ENCODE data around the gene RGS4.
"Not testable (repeated sequence)": the region's sequence is repeated elsewhere in the genome, so short reads cannot be mapped to it uniquely, and the experiment has no call there.

The RGS4 gene

DNA sequence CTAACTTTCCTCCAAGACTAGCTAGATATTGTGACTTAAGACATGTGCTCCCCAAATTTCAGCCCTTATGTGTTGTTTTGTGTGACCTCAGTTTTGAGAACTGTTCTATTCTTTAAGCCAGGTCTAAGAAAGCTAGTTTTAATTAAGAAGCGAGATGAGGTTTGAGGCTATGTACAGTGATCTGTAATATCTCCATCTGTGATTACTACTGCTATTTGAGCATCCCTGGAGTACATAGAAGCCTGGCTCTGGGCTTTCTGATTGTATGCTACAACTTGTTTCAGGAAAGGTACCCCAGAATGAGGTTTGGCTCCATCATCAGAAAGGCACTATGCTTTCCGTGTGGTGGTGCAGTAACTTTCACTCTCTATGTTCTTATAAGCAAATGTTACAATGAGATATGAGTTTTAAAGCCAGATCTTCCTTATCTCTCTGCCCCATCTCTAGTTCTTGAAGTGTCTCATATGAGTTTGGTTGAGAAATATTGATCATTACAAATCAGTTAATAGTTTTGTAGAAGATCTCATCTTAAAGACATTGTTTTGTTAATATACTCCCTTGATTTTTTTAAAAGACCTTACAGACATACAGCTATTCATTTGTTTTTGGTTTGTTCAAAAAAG is 605 bp downstream of the RGS4 start:
- DNase-seq: no peak

DNA sequence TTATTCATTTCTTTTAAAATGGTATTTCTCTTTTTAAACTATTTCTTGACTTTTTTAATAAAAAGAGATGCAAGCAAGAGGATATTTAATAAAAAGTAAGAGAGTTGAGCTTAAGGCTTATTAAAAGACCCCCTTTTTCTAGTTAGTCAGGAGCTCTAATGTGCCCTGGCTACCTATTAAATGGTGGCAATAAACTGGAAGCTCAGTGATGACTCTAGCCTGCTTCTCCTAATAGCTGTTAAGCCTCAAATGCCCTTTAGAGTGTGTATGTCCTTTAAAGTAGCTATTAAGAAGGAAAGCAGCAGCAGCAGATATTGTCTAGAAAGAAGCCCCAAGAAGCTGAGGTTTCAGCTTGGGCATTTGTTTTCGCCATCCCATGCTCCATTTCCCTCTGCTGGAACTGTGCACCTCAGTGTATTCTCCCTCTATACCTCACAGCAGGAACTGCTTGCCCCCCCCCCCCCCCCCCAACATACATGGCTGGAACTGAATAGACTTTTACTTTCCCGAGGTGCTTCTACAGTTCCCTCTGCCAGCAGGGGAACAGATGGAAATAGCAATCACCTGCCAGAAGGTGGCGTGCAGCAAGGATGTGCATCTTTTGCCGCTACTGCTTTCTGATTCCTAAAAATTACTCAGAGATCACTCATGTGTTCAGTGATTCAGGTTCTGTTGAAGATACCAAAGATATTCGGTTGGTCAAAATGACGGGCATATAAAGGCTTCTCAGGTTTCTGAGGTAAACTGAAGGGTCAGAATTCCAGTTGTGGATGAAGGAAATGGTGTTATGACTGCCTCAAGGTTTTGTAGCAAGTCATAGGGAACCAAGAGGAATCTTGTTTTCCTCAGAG is 2.5 kb downstream of the RGS4 start:
- DNase-seq: peak in 1 of 2 experiments; percentile 44

DNA sequence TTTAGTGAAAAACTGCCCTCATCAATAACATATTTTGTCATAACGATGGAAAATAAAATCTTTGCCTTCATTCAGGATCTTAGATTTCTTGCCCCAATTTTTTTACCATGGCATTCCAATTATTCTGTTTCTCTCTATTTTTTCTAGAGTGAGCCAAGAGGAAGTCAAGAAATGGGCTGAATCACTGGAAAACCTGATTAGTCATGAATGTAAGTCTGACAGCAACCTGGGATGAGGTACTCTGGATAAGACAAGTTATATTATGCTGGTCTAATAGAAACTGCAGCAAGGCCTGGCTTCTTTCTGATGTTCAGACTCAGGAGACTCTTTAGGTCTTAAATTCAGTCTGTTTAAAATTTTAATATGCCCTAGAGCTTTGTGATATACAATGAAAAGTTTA is 3.5 kb downstream of the RGS4 start:
- no peak for DNase-seq

DNA sequence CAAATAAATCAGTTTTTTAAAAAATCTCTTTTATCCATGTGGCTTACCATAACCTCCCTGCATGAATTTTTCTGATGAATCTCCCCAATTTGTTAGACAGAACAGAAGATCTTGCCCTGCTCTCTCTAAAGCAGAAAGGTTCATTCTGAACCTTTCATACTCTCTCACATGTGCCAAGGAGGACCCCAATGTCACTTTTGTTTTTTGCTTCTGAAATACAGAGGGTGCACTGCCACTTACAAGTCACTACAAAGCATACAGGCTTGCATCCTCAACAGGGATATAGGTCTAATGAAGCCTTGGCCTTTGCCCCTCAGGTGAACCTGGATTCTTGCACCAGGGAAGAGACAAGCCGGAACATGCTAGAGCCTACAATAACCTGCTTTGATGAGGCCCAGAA is 4.8 kb downstream of the RGS4 start:
- no peak for DNase-seq

DNA sequence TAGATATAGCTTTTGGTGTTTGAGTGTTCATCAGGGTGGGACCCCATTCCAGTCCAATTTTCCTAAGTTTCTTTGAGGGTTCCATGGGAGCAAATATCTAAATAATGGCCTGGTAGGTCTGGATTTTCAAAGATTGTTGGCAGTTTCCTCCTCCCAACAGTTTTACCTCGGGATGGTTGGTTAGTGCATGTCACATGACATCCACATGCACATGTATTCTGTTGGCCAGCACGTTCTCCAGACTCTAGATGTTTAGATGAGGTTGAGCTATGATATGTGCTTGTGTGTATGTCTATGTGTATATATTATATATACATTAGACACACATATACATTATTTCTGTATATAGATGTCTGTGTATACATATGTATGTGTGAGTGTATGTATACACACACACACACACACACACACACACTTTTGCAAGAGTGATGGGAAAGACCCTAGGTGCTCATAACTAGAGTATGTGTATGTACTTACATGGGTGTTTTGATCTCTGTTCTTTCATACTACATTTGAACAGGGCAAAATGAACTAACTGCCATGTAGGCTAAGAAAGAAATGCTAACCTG is 5.6 kb downstream of the RGS4 start:
- no peak for DNase-seq

DNA sequence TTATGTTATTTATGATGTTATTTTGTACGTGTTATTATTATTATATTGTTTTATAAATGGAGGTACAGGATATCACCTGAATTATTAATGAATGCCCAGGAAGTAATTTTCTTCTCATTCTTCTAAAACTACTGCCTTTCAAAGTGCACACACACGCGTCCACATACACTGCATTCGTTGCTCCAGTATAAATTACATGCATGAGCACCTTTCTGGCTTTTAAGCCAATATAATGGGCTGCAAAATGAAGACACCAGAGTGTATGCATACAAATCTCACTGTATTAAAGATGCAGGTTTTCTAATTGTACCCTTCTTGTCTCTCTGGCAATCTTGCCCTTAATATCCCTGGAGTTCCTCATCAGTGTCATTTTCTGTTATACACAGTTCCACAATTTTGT is 6.9 kb downstream of the RGS4 start:
- no peak for DNase-seq

DNA sequence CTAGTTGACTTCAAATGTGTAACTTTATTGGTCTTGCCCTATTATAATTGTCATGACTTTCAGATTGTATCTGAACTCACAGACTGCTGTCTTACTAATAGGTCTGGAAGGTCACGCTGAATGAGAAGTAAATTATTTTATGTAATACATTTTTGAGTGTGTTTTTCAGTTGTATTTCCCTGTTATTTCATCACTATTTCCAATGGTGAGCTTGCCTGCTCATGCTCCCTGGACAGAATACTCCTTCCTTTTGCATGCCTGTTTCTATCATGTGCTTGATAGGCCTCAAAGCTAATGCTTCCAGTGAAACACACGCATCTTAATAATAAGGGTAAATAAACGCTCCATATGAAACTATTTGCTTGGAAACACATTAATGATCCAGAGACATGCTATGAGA is 7.3 kb downstream of the RGS4 start:
- DNase-seq: no peak

DNA sequence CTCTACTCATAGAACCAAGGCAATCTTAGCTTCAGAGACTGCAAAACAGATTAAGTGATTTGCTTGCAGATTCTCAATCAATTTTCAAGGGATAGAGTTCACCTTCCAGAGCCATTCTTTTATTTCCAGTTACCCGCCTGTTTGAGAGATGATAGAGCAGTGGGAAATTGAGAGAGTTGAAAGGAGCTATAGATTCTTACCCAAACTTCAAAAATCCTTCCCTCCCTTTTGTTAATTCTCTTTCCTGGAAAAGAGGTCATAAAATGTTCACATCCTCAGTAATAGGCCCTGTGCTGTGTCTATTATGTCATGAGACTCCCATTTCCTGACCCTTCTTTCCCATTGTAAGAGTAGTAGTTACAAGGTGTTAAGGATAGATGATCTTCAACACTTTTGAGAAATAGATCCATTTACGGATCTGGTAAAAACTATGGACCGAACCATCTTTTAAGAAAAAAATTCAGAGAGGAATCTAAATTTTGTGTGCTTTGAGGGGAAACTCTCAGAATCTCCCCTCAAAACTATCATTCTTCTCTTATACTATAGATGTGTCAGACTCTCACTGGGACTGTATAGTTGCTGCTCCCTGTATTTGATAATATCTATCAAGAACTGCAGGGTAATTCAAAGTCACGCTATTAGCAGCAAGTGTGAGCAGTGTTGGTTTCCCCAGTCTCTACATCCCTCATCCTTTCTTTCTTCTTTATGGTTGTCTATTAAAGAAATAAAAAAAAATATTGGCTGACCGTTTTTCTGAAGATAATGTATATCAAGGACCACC is 8.0 kb downstream of the RGS4 start:
- no peak for DNase-seq

DNA sequence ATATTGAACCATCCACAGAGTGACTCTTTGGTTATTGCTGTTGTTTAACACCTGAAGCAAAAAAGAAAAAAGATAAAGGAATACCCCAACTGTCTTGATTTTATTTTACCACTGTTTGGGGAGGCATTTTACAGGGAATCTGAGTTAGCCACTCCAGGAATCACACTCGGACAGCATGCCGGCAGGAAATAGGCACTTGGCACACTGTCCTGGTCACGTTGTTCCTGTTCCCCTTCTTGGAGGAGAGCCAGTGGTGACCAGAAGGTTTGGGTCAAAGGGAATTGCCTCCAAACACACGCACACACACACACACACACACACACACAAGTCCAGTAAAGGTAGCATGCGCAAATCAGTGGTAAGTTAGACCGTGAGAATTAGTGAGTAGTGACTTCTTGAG is 13.8 kb downstream of the RGS4 start:
- DNase-seq: no peak

DNA sequence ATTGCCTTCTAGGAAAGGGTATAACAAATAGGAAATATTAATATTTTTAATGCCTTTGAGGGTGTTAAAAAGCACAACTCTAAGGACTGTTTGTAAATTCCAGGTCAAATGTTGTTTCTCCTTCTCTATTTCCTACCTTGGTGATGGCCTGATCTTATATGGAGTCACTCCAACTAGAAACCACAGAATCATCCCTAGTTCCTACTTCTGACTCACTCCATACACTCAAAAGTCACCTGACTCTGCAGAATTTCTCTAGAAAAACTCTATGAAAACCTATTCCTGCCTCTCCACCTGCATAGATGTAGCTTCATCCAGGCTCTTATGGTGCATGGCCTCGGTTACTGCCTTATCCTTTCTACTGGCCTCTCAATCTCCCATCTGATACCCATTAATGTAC is 14.5 kb downstream of the RGS4 start:
- DNase-seq: no peak

DNA sequence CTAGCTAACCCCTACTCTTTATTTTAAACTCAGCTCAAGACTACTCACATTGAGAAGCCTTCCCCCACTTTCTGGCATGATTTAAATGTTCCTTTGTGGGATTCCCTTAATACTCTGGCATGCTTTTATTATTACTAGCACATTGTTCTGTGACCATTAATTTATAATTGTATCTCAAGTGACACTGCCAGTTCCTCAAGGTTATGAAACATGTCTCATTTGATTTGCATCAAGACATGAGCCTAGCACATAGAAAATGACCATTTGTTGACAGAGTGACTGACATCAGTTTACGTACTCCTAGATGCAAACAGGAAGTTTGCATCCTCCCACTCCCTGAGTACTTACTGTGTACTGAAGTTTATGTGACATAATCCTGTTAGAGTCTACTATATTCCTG is 15.2 kb downstream of the RGS4 start:
- DNase-seq: no peak

DNA sequence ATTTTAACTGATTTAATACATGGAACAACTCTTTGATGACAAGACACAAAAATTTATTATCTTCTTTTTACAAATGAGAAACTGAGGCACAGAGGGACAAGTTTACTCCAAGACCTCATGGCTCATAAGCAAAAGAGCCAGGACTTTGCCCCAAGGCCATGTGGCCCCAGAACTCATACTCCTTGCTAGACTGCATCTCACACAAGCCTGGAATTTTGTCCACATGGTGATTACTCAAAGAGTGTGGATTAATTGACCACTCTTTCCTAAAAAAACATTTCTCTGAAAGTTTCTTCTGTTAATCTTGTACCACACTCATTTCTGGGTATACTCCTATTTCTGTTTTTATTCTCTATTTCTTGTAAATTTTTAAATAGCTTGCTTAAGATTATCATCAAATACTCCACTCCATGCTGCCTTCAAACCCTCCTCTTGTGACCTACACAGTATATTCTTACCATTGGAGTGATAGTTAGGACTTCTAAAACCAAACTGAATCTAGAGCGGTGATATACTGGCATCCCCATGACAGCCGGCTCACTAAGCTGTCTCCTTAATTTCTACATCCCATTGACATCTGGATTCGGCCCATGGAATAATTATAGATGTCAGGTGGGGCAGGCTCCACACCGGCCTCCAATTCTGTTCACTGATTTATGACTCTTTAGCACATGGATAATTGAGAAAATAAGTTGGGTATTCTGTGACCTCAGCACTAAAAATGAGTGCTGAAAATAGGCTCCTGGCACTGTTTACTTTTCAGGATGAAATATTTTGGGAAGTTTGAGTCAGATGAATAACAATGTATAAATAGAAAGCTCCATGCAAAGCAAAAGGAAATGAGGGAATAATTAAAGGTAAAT is 16.1 kb downstream of the RGS4 start:
- no peak for DNase-seq

DNA sequence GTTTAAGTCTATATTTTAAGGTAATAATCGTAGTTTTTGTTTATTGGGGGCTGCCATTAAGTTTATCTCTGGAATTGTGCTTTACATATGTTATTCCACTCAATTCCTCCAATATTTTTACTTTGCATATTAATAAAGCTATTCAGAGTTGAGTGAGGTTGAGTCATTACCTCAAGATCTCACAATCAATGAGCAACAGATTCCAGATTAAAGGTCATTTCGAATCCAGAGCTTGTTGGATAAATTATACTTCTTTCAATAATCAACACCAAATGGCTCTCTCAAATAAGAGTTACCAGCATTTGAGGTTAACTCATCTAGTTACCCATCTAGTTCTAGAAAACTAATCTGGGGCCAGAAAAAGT is 16.7 kb downstream of the RGS4 start:
- DNase-seq: no peak

DNA sequence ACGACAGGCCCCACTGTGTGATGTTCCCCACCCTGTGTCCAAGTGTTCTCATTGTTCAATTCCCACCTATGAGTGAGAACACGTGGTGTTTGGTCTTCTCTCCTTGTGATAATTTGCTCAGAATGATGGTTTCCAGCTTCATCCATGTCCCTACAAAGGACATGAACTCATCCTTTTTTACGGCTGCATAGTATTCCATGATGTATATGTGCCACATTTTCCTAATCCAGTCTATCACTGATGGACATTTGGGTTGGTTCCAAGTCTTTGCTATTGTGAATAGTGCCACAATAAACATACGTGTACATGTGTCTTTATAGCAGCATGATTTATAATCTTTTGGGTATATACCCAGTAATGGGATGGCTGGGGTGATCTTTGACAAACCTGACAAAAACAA is 20.0 kb downstream of the RGS4 start:
- DNase-seq: not testable (repeated sequence)

DNA sequence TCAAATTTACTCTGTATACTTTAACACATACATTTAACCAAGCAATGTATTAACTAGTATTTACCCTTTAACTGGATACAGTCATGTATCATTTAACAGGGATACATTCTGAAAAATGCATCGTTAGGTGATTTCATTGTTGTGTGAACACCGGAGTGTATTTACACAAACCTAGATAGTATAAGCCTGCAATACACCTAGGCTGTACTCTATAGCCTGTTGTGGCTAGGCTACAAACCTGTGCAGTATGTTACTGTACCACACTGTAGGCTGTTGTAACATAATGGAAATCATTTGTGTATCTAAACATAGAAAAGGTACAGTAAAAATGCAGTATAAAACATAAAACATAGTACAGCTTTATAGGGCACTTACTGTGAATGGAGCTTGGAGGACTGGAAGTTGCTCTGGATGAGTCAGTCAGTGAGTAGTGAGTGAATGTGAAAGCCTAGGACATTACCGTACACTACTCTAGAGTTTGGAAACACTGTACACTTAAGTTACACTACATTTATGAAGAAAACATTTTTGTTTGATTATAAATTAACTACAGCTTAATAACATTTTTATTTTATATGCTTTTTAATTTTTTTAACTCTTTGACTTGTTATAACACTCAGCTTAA is 21.3 kb downstream of the RGS4 start:
- DNase-seq: no peak

DNA sequence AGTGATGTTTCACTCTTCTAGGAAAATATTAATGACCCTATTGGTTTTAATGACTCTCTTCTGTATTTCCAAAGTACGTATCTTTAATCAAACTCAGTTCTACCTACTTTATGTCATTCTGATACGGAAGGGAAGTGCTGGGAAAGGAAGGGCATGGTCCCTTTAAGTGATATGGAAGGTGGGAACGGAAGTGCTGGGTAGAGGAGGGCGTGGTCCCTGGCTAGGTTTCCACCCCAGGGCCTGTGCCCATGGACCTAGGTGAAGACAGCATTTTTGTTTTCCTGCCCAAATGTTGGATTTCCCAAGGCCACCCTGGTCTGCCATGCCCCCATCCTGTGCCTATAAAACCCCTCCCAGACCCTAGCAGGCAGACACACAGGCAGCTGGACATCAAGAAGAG is 24.0 kb downstream of the RGS4 start:
- DNase-seq: no peak

DNA sequence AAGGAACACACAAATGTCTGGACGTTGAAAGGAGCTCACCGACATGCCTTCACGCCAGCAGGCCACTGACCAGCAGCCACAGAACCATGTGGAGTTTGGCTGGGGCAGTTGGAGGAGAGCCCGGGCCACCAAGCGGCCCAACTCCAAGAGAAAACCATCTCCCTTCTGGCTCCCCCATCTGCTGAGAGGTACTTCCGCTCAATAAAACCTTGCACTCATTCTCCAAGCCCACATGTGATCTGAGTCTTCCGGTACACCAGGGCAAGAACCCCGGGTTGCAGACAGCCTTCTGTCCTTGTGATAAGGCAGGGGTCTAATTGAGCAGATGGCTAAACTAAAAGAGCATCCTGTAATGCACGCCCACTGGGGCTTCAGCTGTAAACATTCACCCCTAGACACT is 24.4 kb downstream of the RGS4 start:
- DNase-seq: no peak

DNA sequence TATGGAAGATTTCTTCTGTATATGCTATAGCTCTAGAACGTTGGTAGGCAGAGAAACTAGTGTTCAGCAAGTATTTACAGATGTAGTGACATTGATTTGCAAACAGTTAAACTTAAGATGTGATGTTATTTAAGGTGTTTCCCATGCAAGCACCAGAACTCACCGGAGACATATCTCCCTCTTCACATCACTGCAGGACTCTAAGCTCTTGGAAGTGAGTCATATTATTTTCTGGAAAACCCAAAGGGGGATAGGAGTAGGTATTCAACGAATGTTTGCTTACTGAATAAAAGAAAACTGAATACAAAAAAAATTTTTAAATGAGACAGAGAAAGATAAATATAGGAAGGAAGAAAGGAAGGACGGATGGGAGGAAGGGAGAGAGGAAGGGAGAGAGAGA is 25.0 kb downstream of the RGS4 start:
- DNase-seq: no peak

DNA sequence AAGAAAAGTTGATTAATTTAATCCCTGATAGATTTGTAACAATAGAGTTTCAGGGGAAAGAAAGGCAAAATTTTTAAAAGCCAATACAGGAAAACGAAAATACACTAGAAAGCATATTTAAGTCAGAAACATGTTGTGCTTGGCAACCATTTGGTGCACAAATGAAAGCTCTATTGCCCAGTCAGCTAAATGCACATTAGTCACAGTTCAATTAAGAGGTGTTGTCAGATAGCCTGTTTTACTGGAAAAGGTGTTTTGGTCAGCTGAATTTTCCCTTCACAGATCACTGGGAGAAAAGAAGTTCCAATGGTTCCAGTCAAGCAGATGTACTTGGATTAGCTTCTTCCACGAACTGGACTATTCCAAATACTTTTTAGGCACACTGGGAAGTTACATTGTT is 25.4 kb downstream of the RGS4 start:
- DNase-seq: no peak

DNA sequence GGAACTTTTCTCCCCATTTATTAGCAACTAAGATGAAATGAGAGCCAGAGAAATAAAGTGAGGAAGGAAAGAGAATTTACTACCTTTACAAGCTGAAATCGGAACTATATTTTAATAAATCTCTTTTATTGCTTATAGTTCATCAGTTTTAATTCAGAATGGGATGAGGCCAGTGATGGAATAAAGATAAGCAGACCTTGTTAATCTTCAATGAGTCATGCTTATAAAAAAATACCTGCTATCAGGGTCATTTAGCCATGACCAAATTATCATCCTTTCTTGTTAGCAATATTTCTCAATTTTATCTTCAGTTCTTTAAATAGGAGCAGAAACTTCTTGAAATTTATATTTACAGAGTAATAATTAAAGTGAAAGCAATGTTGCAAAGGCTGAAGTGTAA is 26.1 kb downstream of the RGS4 start:
- no peak for DNase-seq

DNA sequence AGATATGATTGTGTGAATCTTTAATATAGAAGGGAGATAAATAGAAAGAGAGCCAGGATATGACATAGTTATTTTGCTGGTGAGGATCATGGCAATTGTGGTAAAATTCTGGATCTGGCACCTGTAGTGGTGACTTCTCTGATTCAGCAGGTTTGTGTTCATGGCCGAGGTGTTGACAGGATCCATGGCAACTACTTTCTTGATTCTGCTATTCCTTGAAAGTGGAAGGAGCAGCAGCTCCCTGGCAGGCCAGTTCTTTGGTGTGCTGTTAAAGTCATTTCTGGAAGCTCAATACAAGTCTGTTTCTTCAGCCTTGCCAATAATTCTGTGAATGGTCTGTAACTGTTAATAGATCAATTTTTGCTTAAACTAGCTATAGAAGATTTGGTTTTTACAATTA is 33.4 kb downstream of the RGS4 start:
- DNase-seq: no peak

DNA sequence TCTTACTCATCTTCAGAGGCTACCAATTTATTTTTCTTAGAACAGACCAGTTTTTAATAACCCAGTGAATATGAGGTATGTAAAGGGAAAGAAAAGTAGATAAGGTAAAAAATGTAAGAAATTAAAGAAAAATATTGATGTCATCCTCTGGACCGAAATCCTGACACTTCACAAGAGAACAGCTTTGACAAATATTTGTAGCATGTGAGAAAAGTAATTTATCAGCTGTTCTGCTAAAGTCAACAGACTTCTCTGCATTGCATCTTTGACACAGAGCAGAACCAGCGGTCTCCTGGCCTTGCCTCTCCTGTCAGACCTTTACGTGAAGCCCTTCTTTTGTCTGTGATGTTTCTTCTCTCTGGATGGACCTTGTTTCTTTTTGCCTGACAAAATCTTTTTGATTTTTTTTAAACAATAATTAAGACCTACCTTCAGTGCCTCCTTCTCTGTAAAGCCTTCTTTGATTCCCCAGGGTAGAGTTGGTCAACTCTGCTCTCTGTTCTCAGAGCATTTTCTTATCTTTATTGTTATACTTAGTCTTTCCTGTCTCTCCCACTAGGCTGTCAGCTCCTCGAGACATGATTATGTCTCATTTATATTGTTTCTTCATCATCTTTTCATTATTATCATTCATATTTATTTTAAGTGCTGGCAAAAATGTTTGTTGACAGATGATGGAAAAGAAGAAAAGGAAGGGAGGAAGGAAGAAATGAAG is 35.4 kb downstream of the RGS4 start:
- DNase-seq: no peak

Data from NCI-H187 (cell line).